Endometrial microvascular endothelial cells (primary cell): ENCODE data around the gene LMNTD1. TPM values are rescaled to one million over a fixed set of nuclear protein-coding genes. Genes with fewer than 3 reads are reported as not detected.
"Not testable (repeated sequence)": the region's sequence is repeated elsewhere in the genome, so short reads cannot be mapped to it uniquely, and the experiment has no call there.

Experiments used
- in situ Hi-C: cut with HindIII; loops from 2 replicates; pipeline ENCODE4 v1.10.0; 2017; ENCODE audit warnings: low sequenced_read_pairs, low pct_unique_long_range_greater_than_20kb; ENCODE audit errors: inconsistent ontology term
- total RNA-seq: library from RNA; depleted of rRNA; stranded (reverse); fragments of >200 nt; gene quantifications from one replicate; pipeline ENCODE4 v1.2.3, GENCODE V29; 2015; ENCODE audit errors: inconsistent ontology term

LMNTD1 gene
- total RNA-seq, 1 donor from 2014 or later = not detected

GRCh38 chr12:25447046-25447445 lies 106.0 kb downstream of the LMNTD1 start:
- in situ Hi-C loops = no loop called here

GRCh38 chr12:25438638-25439037 lies 114.4 kb downstream of the LMNTD1 start:
- in situ Hi-C loops = loop anchor here (10.0 kb wide), 1 partner anchor 536 kb away; no protein-coding TSS in a partner anchor

DNA sequence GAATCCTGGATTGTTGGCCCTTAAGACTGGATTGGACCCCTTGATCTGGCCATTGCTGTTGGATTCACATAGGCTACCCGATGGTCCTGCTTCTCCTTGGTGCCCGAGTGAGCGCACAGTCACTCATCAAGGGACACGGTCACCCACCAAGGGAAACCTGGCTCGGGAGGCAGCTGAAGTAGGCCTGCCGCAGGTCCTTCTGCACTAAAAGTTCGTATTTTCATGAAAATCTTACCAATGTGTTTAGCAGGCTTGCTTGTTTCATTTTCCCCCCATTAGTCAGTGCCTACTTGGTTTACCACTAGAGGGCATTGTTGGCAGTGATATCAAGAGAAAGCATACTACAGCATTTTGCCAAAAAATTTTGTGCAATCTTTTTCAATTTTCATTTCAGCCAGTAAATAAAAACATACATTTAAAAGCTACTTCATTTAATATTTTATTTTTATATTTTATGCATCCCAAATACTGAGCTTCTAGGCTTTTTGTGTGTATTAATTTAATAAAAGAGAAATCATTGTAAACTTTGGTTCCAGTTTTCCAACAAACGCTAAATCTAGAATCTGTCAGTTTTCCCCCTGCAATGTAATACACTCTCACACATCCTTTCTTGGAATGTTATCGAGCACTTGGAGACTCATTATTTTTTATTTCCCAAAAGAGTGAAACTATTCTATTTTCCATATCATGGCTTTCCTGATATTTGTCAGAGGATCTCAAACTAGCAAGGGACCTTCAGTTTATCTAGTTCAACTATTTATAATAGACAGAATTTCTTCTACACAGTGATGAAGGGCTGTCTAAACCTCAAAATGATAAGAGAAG lies 116.7 kb downstream of the LMNTD1 start:
- in situ Hi-C loops = loop anchor here (10.0 kb wide), 1 partner anchor 538 kb away; no protein-coding TSS in a partner anchor

- in situ Hi-C loops = loop anchor here (10.0 kb wide), 1 partner anchor 539 kb away; no protein-coding TSS in a partner anchor
Observed at GRCh38 chr12:25435431-25435830, 117.7 kb downstream of the LMNTD1 start.

DNA sequence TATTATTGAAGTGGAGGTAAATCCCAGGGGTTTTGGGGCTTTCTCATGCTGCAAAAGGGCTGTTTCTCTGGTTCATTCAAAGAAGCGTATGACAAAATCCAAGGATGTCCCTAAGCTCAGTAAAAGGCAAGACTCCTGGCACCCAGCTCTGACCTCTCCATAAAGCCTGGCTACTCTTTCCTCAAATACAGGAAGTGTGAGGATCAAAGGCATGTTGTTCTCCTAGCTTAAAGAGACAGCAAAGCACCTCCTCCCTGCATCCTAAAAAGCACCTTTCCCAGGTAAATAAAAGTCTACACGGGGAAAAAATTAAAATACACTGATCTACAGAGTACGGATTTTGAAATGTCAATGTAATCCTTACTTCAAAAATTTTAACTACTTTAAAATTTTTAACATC lies 118.6 kb downstream of the LMNTD1 start:
- in situ Hi-C loops = loop anchor here (10.0 kb wide), 1 partner anchor 540 kb away; no protein-coding TSS in a partner anchor

DNA sequence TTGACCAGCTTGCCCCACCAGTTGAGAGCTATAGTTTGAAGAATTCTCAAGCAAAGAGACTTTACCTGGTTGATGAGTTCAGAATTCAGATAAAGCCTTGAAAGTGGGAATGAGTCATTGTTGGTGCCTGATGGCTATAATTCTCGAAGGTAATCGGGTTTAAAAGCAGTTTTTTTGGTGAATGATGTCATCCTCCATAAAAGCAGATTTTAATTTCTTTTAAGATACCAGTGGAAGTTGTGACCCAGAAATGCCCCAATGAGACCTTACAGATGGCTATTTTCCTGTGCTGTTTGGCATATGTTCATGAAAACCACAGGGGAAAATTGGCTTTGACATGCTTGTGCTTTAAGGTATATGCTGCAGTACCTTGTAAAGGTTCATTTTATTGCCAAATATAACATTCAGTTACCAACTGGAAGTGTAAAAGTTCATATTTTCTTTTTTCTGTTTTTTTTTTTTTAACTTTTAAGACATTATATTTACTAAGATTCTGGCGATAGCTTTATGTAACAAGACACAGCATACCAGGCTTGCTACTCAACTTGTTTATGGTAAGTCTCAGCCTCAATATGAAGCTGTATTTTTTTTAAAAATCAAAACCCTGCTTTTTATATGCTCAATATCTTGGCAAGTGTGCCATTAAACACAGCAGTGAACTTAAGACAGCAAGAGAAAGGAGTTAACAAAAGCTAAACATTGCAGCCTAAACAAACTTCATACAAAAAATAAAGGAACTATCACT lies 119.3 kb downstream of the LMNTD1 start:
- in situ Hi-C loops = loop anchor here (10.0 kb wide), 1 partner anchor 541 kb away; no protein-coding TSS in a partner anchor

DNA sequence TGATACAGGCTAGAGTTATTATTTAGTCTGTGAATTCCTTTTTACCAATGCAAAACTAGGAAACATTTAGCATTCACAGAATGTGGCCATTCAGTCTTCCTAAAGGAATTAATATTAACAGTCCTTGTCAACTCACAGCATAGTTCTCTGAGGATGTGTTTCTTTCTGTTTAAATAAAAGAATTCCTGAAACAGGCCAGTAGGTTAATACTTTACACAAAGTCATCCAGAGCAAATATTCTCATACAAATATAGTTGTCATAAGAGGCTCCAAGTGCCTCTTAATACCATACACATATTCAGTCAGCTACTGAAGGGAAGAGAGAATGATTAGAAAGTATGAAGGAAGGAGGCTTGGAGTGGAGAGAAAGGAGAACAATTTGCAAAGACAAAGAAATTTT lies 120.1 kb downstream of the LMNTD1 start:
- in situ Hi-C loops = loop anchor here (10.0 kb wide), 1 partner anchor 542 kb away; no protein-coding TSS in a partner anchor

DNA sequence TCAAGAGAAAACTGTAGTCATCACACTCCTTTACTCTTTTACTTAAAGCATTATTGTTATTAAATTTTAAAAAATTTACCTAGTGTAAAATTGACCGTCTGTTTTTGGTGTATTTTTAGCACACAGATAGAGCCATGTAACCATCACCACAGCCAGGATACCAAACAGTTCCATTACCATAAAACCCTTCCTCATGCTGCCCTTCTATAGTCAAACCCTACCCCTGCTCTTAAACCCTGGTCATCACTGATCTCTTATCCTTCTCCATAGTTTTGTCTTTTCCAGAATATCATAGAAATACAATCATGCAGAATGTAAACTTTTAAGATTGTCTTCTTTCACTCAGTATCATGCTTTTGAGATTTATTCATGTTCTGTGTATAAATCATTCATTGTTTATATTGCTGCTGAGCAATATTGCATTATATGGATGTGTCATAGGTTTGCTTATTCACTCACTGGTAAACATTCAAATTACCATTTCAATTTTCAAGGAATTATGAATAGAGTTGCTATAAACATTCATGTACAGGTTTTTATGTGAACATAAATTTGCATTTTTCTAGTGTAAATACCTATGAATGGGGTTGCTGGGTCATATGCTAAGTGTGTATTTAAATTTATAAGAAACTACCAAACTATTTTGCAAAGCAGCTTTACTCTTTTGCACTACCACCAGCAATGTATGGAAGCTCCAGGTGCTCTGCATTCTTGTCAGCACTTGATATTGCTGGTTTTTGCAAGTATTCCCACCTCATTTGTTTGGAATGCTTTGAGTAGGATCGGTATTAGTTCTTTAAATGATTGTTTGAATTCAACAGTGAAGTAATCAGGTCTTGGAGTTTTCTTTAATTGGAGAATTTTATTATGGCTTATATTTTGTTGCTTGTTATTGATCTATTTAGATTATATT lies 125.5 kb downstream of the LMNTD1 start:
- in situ Hi-C loops = no loop called here

- in situ Hi-C loops = not testable (repeated sequence)
Observed at GRCh38 chr12:25426821-25427220, 126.3 kb downstream of the LMNTD1 start.
